ENCODE measurements around the gene OR10V1.

DNA sequence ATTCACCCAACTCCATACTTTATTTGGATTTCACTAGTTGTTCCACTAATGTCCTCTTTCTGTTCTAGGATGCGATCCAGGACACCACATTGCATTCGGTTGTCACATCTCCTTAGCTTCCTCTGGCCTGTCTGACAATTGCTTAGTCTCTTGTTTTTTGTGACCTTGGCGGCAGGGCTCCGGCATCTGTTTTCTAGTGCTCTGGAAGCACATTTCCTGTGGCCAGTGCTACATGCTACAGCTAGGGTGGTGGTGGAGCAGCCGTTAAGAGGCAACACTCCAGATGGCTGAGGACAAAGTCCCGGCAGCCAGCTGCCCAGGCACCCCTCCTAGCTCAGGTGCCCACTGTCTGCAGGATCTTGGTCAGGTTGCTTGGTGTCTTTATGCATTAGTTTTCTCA lies 48.3 kb upstream of the OR10V1 start:
- TF ChIP-seq ZNF174 (tag by site-specific recombination; IDR thresholded peaks at IDR 0.05) (no peak), KLF9 (tag by site-specific recombination; IDR thresholded peaks at IDR 0.05; ENCODE audit: low read depth) (no peak), ZNF274 (IDR thresholded peaks at IDR 0.05; ENCODE audit: low read length) (no peak), ZNF274 (tag by site-specific recombination; IDR thresholded peaks at IDR 0.05; ENCODE audit: borderline replicate concordance) (no peak), RBAK (tag by site-specific recombination; IDR thresholded peaks at IDR 0.05) (no peak)
- TF ChIP-seq, protein P1, sequence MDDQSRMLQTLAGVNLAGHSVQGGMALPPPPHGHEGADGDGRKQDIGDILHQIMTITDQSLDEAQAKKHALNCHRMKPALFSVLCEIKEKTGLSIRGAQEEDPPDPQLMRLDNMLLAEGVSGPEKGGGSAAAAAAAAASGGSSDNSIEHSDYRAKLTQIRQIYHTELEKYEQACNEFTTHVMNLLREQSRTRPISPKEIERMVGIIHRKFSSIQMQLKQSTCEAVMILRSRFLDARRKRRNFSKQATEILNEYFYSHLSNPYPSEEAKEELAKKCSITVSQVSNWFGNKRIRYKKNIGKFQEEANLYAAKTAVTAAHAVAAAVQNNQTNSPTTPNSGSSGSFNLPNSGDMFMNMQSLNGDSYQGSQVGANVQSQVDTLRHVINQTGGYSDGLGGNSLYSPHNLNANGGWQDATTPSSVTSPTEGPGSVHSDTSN (CRISPR knock-in tag; IDR thresholded peaks at IDR 0.05): no peak
